HepG2 (cell line): ENCODE measurements around the gene HEPACAM2. TPM values are rescaled to one million over a fixed set of nuclear protein-coding genes. Genes with fewer than 3 reads are reported as not detected.

ENCODE experiments used
- DNMT1 ChIP-seq: sonication (generic); formaldehyde crosslinking; IDR thresholded peaks from 2 replicates; pipeline ENCODE4 v1.5.1; 2020; ENCODE audit warnings: mild to moderate bottlenecking, missing genetic modification reagents
- E2F1 ChIP-seq: sonication (generic); formaldehyde crosslinking; IDR thresholded peaks from 2 replicates; pipeline ENCODE4 v1.5.0; 2020; ENCODE audit warnings: missing genetic modification reagents
- EZH2 ChIP-seq: conservative IDR thresholded peaks from 2 replicates; pipeline ENCODE4 v1.6.1; 2012; ENCODE audit warnings: mild to moderate bottlenecking, low read depth, low read length, moderate library complexity
- HMGA1 ChIP-seq: sonication (generic); formaldehyde crosslinking; conservative IDR thresholded peaks from 2 replicates; pipeline ENCODE4 v1.4.0; 2020; ENCODE audit warnings: missing genetic modification reagents
- KLF15 ChIP-seq: sonication (generic); formaldehyde crosslinking; IDR thresholded peaks from 2 replicates; pipeline ENCODE4 v1.8.1; 2023; ENCODE audit warnings: borderline replicate concordance, mild to moderate bottlenecking, inconsistent platforms, missing genetic modification reagents, mixed read lengths
- NFE2L1 ChIP-seq: sonication (generic); formaldehyde crosslinking; IDR thresholded peaks from 2 replicates; pipeline ENCODE4 v1.4.0; 2020; ENCODE audit warnings: missing genetic modification reagents, mild to moderate bottlenecking, borderline replicate concordance
- RFX5 ChIP-seq: IDR thresholded peaks from 2 replicates; pipeline ENCODE4 v1.6.1; 2011; ENCODE audit warnings: low read depth, low read length, improper control_type of control experiment
- SIX1 ChIP-seq: sonication (generic); formaldehyde crosslinking; IDR thresholded peaks from 2 replicates; pipeline ENCODE4 v1.4.0; 2020; ENCODE audit warnings: missing genetic modification reagents, borderline replicate concordance
- SP1 ChIP-seq, 2 experiments: fragments of 450-650 bp in 1 of 2; sonication (generic) in 1 of 2; formaldehyde crosslinking in 1 of 2; IDR thresholded peaks; 2 replicates each; pipeline versions ENCODE4 v1.4.0 to v1.6.1; 2016 to 2020; ENCODE audit warnings: missing genetic modification reagents in 1 of 2
- ZFY ChIP-seq: sonication (generic); formaldehyde crosslinking; IDR thresholded peaks from 2 replicates; pipeline ENCODE4 v1.4.0; 2020; ENCODE audit warnings: missing genetic modification reagents
- ZNF567 ChIP-seq: sonication (generic); formaldehyde crosslinking; IDR thresholded peaks from 2 replicates; pipeline ENCODE4 v1.8.1; 2023; ENCODE audit warnings: mild to moderate bottlenecking, missing genetic modification reagents, borderline replicate concordance
- ZSCAN21 ChIP-seq: sonication (generic); formaldehyde crosslinking; IDR thresholded peaks from 2 replicates; pipeline ENCODE4 v1.8.0; 2022; ENCODE audit warnings: mild to moderate bottlenecking, missing genetic modification reagents, moderate library complexity, borderline replicate concordance
- ZSCAN22 ChIP-seq: sonication (generic); formaldehyde crosslinking; IDR thresholded peaks from 2 replicates; pipeline ENCODE4 v1.4.0; 2020; ENCODE audit warnings: mild to moderate bottlenecking, missing genetic modification reagents
- polyA plus RNA-seq, 8 experiments: library from polyadenylated mRNA; depleted of rRNA in 3 of 8; stranded (reverse) in 7 of 8; unstranded in 1 of 8; fragments of >200 nt; fragmentation: Illumina TruSeq in 4 of 8; extraction: Trizol in 4 of 8; gene quantifications; 2 replicates each; pipeline versions ENCODE4 v1.2.1 to v1.2.3, GENCODE V29; 2011 to 2016; ENCODE audit warnings: low read depth in 4 of 8, missing spikeins in 1 of 8, mixed read lengths in 1 of 8; ENCODE audit not compliant: insufficient read depth in 1 of 8
- total RNA-seq, 5 experiments: library from RNA; depleted of rRNA; stranded (reverse); fragments of >200 nt; fragmentation: Illumina TruSeq; extraction: Trizol; gene quantifications; 2 replicates each; pipeline ENCODE4 v1.2.3, GENCODE V29; 2016; ENCODE audit warnings: low read depth in 1 of 5
- TF ChIP-seq, protein P1 (sequence below): IDR thresholded peaks from 2 replicates; pipeline ENCODE4 v1.6.1; 2016; ENCODE audit warnings: mild to moderate bottlenecking
- TF ChIP-seq, protein P2 (sequence below): sonication (generic); formaldehyde crosslinking; IDR thresholded peaks from 2 replicates; pipeline ENCODE4 v1.4.0; 2020; ENCODE audit warnings: missing genetic modification reagents
- TF ChIP-seq, protein P3 (sequence below): IDR thresholded peaks from 2 replicates; pipeline ENCODE4 v1.6.1; 2016; ENCODE audit warnings: low read depth, borderline replicate concordance

Gene HEPACAM2
- total and polyA plus RNA-seq, 2 of the 13 experiments (the other 11 are each of a cell fraction or from before 2014, with no cell fraction given): not detected

- TF ChIP-seq KLF15 (CRISPR knock-in tag) (no peak), SIX1 (CRISPR knock-in tag) (peak; percentile 28; the same call in 1 of the 2 replicates), RFX5 (no peak), E2F1 (peak; percentile 89), ZFY (CRISPR knock-in tag) (peak; percentile 58), ZNF567 (CRISPR knock-in tag) (no peak), SP1 (IDR thresholded peaks at IDR 0.05) (no peak), SP1 (CRISPR knock-in tag; IDR thresholded peaks at IDR 0.05) (no peak; the same call in 1 of the 2 replicates), DNMT1 (no peak), ZSCAN21 (CRISPR knock-in tag) (no peak), EZH2 (no peak), HMGA1 (CRISPR knock-in tag) (no peak), NFE2L1 (CRISPR knock-in tag) (no peak), ZSCAN22 (CRISPR knock-in tag) (no peak)
- TF ChIP-seq, protein P1, sequence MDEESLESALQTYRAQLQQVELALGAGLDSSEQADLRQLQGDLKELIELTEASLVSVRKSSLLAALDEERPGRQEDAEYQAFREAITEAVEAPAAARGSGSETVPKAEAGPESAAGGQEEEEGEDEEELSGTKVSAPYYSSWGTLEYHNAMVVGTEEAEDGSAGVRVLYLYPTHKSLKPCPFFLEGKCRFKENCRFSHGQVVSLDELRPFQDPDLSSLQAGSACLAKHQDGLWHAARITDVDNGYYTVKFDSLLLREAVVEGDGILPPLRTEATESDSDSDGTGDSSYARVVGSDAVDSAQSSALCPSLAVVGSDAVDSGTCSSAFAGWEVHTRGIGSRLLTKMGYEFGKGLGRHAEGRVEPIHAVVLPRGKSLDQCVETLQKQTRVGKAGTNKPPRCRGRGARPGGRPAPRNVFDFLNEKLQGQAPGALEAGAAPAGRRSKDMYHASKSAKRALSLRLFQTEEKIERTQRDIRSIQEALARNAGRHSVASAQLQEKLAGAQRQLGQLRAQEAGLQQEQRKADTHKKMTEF (CRISPR knock-in tag): peak; percentile 61
- TF ChIP-seq, protein P2, sequence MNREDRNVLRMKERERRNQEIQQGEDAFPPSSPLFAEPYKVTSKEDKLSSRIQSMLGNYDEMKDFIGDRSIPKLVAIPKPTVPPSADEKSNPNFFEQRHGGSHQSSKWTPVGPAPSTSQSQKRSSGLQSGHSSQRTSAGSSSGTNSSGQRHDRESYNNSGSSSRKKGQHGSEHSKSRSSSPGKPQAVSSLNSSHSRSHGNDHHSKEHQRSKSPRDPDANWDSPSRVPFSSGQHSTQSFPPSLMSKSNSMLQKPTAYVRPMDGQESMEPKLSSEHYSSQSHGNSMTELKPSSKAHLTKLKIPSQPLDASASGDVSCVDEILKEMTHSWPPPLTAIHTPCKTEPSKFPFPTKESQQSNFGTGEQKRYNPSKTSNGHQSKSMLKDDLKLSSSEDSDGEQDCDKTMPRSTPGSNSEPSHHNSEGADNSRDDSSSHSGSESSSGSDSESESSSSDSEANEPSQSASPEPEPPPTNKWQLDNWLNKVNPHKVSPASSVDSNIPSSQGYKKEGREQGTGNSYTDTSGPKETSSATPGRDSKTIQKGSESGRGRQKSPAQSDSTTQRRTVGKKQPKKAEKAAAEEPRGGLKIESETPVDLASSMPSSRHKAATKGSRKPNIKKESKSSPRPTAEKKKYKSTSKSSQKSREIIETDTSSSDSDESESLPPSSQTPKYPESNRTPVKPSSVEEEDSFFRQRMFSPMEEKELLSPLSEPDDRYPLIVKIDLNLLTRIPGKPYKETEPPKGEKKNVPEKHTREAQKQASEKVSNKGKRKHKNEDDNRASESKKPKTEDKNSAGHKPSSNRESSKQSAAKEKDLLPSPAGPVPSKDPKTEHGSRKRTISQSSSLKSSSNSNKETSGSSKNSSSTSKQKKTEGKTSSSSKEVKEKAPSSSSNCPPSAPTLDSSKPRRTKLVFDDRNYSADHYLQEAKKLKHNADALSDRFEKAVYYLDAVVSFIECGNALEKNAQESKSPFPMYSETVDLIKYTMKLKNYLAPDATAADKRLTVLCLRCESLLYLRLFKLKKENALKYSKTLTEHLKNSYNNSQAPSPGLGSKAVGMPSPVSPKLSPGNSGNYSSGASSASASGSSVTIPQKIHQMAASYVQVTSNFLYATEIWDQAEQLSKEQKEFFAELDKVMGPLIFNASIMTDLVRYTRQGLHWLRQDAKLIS (CRISPR knock-in tag): no peak
- TF ChIP-seq, protein P3, sequence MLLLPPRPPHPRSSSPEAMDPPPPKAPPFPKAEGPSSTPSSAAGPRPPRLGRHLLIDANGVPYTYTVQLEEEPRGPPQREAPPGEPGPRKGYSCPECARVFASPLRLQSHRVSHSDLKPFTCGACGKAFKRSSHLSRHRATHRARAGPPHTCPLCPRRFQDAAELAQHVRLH: peak; percentile 61; the same call in 1 of the 2 replicates
These were observed 5.8 kb upstream of the HEPACAM2 start, which contains the start of gene VPS50 (continued) for GRCh38 chr7:93231799-93232672.
